GM18909 (cell line): ENCODE measurements around the gene BCL11B.

Source experiments
- ATAC-seq: cut with Tn5 transposase; IDR thresholded peaks from one replicate; pipeline ENCODE4 v1.9.1; 2021; ENCODE audit warnings: mild to moderate bottlenecking; ENCODE audit not compliant: unreplicated experiment, poor library complexity

Gene BCL11B

GRCh38 chr14:99257122-99257672 is 14.8 kb downstream of the BCL11B start:
- no peak for ATAC-seq

- no peak for ATAC-seq
Observed at GRCh38 chr14:99256483-99256874, 15.5 kb downstream of the BCL11B start.

GRCh38 chr14:99255621-99256482 is 16.1 kb downstream of the BCL11B start:
- no peak for ATAC-seq

GRCh38 chr14:99254328-99255009 is 17.5 kb downstream of the BCL11B start:
- ATAC-seq, result no peak

GRCh38 chr14:99253890-99254289 is 18.1 kb downstream of the BCL11B start:
- ATAC-seq, result no peak

GRCh38 chr14:99252940-99253868 is 18.8 kb downstream of the BCL11B start:
- ATAC-seq, result no peak

- ATAC-seq, result no peak
Observed at GRCh38 chr14:99252443-99252939, 19.5 kb downstream of the BCL11B start.

GRCh38 chr14:99251721-99252120 is 20.3 kb downstream of the BCL11B start:
- no peak for ATAC-seq

- ATAC-seq, result no peak
Observed at GRCh38 chr14:99250636-99251208, 21.3 kb downstream of the BCL11B start.

- ATAC-seq, result no peak
Observed at GRCh38 chr14:99249389-99249788, 22.6 kb downstream of the BCL11B start.

- ATAC-seq, result no peak
Observed at GRCh38 chr14:99248761-99249171, 23.2 kb downstream of the BCL11B start.

GRCh38 chr14:99247772-99248171 is 24.2 kb downstream of the BCL11B start:
- no peak for ATAC-seq

- ATAC-seq, result no peak
Observed at GRCh38 chr14:99247101-99247729, 24.8 kb downstream of the BCL11B start.

GRCh38 chr14:99246536-99247097 is 25.4 kb downstream of the BCL11B start:
- no peak for ATAC-seq

- ATAC-seq, result no peak
Observed at GRCh38 chr14:99245564-99246511, 26.2 kb downstream of the BCL11B start.

GRCh38 chr14:99244941-99245563 is 26.9 kb downstream of the BCL11B start:
- no peak for ATAC-seq

- ATAC-seq, result no peak
Observed at GRCh38 chr14:99244367-99244901, 27.6 kb downstream of the BCL11B start.
